T-helper 1 cell treated with Interleukin-12 subunit alpha and Interleukin-12 subunit beta and Interleukin-4 antibody, amounts not matched to agents 30 ng/mL and 1 ng/mL, for 36 hours (primary cell): ENCODE results near the gene H2BK1. TPM values are rescaled to one million over a fixed set of nuclear protein-coding genes. Genes with fewer than 3 reads are reported as not detected.

Experiments used
- intact Hi-C: fragments of 100-400 bp; cut with micrococcal nuclease; formaldehyde crosslinking; loops from one replicate; pipeline ENCODE4 v1.15.1; 2024
- total RNA-seq: library from RNA; stranded (reverse); gene quantifications from 2 replicates; pipeline ENCODE4 v1.2.3, GENCODE V29; 2022

The H2BK1 gene
- total RNA-seq, 1 donor from 2014 or later, result 0.66 TPM

- intact Hi-C loops, result no loop called here
Observed at GRCh38 chr7:151181011-151181431, 29.3 kb downstream of the H2BK1 start.

DNA sequence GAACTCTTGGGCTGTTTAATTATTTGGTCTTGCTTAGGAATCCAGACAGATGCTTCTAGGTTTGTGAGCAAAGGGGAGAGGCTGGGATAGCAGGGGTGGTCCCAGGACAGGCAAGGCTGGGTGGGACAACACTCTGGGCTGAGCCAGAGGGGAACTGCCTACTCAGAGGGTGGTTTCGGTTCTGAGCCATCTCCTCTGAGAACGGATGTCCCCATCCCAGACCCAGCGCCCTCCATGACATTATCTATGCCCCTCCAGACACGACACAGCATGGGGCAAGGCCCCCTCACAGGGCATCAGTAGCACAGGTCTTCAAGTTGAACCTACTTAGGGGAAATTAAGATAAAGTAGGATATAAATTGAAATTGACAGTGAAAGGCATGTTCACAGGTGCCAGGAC is 30.3 kb downstream of the H2BK1 start:
- intact Hi-C loops, result no loop called here

GRCh38 chr7:151179287-151179860 is 30.9 kb downstream of the H2BK1 start:
- intact Hi-C loops, result no loop called here

- intact Hi-C loops, result no loop called here
Observed at GRCh38 chr7:151178831-151179230, 31.5 kb downstream of the H2BK1 start.

- intact Hi-C loops, result no loop called here
Observed at GRCh38 chr7:151178236-151178635, 32.1 kb downstream of the H2BK1 start.

GRCh38 chr7:151177310-151177709 is 33.0 kb downstream of the H2BK1 start:
- intact Hi-C loops, result no loop called here

DNA sequence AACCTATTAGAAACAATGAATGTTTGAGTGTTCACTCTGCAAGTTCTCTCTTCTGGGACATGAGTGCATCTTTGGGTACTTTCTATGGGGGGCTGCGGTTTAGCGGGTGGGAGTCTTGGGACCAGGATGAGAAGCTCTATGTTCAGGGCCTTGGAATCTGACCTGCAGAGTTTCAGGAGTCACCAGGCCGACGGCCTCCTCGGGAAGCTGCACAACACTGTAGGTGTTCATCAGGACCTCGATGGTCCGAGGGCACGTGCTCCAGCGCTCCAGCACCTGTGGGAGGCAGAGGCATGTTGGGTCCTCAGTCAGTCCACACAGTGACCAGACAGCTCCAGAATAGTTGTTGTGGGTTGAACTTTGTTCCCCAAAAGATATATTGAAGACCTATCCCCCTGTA is 33.9 kb downstream of the H2BK1 start:
- intact Hi-C loops, result no loop called here

DNA sequence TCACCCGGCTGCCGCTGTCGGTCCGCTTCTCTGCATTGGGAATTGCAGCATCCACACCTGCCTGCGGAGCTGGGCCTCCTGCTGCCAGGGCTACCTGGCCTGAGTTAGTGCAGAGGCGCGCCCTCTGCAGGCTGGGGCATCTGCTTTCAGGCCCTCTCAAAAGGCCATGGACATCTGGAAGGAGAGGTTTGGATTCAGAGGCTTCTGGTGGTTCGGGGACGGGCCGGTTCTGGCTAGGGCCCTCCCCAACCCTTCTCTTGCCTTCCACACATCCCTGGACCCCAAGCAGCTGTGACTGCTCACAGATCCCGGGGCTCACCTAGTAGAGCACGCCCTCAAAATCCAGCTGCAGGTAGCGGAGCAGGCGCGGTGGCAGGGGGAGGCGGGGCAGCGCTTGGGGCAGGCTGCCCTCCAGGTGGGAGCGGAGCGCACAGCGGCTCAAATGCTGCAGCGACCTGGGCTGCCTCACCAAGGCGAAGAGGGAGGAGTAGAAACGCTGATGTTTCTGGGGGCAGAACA is 34.4 kb downstream of the H2BK1 start:
- intact Hi-C loops, result no loop called here

DNA sequence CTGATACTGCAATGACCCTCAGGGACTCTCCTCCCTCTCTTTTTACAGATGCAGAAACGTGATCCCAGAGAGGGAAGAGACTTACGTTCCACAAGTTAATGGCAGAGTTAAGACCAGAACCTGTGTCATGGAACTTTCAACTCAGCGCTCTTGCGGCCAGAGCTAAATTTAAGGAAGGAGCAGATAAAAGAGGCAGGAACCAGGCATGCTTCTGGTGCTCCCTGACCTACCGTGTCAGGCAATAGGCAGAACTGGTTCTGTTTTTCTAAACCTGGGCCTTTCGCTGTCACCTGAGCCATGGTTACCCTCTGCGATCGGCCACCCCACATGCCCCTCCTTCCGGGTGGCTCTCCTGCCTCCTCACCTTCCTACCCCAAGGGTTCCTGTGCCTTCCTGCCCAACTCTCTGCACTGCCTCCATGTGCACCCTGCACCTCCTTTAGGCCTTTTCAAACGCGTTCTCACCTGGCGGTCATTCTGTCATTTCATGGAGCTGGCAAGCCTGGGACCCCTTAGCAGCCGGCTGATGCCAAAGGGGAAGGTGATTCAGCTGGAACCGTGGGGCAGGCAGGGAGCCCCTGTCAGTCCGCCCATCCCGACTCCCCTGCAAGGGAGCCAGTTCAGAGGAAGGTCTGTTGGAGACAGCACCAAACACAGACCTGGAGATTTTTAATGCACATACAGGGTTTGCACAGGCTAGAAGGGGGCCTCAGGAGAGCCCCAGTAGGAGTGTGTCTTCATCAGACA is 35.1 kb downstream of the H2BK1 start:
- intact Hi-C loops, result no loop called here

DNA sequence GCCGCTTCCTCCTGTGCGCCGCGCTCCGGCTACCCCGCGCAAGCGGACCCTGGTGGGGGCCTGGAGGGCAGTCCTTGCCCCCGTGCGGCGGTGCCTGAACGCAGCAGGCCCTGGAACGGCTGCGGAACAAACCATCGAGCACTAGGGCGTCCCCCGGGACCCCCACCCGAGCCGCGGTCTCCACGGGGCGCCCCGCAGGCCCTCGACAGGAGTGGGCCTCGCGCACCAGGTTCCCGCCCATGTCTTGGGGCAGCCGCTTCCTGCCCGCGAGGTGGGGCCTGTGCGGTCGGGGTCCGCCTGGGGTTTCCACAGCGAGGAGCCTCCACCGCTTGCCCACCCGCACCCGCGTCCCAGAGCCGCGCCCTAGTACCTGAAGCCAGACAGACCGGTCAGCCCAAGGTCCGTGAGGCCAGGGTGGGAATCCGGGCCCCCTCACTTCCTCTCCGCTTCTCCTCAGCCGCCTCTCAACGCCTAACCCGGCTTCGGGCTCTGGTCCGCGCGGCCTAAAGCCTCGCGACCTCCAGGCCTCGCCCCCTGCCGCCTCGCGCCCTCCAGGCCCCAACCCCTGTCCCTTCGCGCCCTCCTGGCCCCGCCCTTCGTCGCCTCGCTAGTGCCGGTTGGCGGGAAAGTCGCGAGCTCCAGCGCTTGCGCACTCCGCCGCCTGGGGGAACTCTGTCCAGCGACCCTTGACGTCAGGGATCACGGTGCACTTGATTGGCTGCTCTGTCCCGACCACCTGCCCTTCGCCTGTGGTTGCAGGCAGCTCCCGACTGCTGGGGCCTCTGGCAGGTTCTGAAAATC is 35.8 kb downstream of the H2BK1 start:
- intact Hi-C loops, result loop anchor here (5.0 kb wide), 1 partner anchor 202 kb away; no protein-coding TSS in a partner anchor

- intact Hi-C loops, result loop anchor here (5.0 kb wide), 1 partner anchor 201 kb away; no protein-coding TSS in a partner anchor
Observed at GRCh38 chr7:151173386-151174245, 36.7 kb downstream of the H2BK1 start.

GRCh38 chr7:151172273-151173141 is 37.8 kb downstream of the H2BK1 start:
- intact Hi-C loops, result loop anchor here (1.0 to 5.0 kb wide), 7 partner anchors 48 to 200 kb away; partner anchors contain the start of genes ABCF2 and CHPF2

- intact Hi-C loops, result loop anchor here (1.0 kb wide), 2 partner anchors 44 to 76 kb away; no protein-coding TSS in a partner anchor
Observed at GRCh38 chr7:151168787-151169162, 41.5 kb downstream of the H2BK1 start.

GRCh38 chr7:151168003-151168786 is 42.1 kb downstream of the H2BK1 start:
- intact Hi-C loops, result loop anchor here (1.0 kb wide), 2 partner anchors 44 to 76 kb away; no protein-coding TSS in a partner anchor

GRCh38 chr7:151167197-151167961 is 42.9 kb downstream of the H2BK1 start, which contains the start of gene GBX1:
TSS of gene GBX1 (minus strand) at chr7:151167694. CDS start at chr7:151167548, 146 bp downstream.
- intact Hi-C loops, result no loop called here

- intact Hi-C loops, result no loop called here
Observed at GRCh38 chr7:151166629-151167196, 43.6 kb downstream of the H2BK1 start.

DNA sequence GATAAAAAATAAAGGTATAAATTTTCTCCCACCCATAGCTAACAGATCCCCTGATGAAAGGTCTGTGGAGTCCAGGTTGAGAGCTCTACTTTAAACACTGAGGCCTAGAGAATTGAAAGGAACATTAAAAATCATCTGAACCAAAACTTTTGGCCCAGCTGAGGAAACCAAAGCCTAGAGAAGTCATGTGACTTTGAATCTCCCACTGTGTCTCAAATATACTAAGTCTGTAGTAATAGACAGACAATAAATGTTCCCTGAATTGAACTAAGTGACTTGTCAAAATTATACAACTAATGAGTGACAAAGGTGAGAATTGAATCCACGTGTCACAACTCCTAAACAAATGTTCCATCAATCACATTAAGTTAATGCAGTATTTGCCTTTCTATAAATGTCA is 48.5 kb downstream of the H2BK1 start:
- intact Hi-C loops, result no loop called here
